Activated naive CD4-positive, alpha-beta T cell treated with Interleukin-2 at 50 U/mL for 16 hours (primary cell): ENCODE data around the gene FARP2.

Experiments
- DNase-seq: peaks from one replicate; pipeline ENCODE4 v3.0.0-alpha.2; 2020

FARP2 gene

DNA sequence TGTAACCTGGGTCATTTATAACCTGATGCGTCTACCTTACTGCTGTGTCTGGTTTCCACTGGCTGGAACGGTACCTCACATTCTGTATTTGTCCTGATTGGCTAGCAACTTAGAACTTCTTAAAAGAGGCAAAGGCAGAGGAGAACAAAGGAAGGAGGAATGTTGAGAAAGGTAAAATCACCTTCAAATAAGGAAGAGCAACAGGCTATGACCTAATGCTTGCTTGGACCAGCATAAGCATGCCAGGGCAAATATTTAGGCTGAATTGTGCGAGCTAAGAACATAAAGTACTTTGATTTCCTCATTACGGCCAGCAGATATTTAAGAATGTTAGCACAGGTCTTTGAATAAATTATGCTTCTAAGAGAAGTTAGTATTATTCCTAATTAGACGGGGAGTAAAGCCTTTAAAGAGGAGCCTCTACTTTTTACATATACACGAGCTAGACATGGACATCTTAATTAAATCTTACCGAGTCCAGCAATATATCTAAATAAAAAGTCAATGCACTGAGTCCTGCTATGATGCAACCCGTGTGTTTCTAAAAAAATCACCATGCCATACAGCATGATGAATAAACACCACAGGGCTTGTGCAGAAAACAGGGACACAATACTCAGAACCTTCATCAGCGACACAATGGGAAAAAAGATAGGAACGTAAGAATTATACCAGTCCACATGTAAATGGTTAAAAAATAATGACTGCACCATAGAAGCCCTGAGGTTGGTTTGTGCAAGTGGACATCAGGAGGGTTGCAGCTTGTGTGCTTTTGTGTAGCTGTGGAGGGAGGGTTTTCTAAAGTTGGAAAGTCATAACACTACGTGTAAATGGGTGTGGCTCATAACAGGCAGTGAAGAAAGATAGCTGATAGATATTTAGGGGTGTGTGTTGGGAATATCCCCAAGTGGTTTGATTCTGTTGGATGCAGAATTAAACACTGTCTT lies 26.1 kb upstream of the FARP2 start:
- DNase-seq: no peak

DNA sequence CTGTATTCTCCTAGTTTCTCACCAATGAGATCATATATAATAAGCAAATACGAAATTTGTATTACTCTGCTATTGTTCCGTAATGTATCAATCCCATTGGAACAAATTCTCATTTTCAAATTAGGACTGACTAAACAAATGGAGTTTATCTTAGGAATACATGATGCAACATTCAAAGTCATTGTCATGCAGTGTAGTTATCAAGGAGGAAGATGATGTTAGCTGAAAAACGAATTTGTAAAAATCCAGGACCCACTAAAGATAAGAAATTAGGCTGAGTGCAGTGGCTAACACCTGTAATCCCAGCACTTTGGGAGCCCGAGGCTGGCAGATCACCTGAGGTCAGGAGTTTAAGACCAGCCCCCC lies 25.5 kb upstream of the FARP2 start:
- DNase-seq: no peak

GRCh38 chr2:241334813-241335212 lies 21.3 kb upstream of the FARP2 start:
- no peak for DNase-seq

- DNase-seq: no peak
Observed at GRCh38 chr2:241339839-241340630, 16.1 kb upstream of the FARP2 start.

GRCh38 chr2:241340631-241341163 lies 15.4 kb upstream of the FARP2 start:
- no peak for DNase-seq

GRCh38 chr2:241344925-241345651 lies 11.0 kb upstream of the FARP2 start:
- no peak for DNase-seq

GRCh38 chr2:241349941-241350340 lies 6.1 kb upstream of the FARP2 start:
- no peak for DNase-seq

DNA sequence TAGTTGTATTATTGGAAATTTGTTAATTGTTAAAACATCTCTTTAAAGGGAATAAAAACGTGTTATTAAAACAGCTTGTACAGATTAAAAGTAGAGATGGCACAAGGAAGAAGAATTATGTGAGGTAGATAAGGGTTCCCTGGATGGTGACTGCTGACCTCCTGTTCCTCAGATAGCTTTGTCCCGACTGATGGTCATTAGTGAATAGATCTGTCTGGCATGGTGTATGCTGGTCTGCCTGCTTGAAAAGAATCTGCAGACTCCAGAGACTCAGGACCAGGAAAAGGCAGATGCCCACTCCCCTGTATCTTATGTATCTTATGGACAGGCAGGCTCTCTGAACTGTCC lies 5.6 kb upstream of the FARP2 start:
- DNase-seq: no peak

DNA sequence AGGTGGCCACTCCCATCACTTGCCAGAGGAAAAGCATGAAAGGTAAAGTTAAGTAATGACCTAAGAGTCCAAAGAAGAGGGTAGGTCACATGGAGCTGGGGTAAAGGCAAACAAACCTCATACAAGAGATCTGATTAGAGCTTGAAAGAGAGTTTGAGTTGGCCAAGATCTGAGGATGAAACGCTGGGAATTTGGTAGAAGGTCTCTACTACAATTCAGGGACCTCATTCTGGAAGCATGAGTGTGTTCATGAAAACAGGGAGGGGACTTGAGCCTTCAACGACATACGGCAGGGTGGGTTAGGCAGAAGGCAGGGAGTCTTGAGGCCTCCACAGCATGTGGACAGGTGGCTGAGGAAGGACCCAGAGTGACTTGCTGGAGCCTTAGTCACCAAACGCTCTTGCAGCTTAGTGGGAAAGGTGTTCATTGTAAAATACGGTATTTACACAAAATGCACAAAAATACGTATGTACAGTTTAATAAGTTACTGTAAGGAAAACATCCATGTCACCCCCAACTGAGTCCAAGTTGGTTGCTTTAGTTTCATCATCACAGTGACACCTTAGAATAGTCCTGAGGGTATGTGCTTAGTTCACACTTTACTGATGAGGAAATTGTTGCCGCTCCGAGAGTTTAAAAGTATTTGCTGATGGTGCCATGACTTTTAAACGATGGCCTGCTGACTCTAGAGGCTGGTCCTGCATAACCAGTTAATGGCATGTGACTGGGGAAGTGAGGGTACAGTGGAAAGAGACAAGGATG lies 5.0 kb upstream of the FARP2 start:
- DNase-seq: no peak

DNA sequence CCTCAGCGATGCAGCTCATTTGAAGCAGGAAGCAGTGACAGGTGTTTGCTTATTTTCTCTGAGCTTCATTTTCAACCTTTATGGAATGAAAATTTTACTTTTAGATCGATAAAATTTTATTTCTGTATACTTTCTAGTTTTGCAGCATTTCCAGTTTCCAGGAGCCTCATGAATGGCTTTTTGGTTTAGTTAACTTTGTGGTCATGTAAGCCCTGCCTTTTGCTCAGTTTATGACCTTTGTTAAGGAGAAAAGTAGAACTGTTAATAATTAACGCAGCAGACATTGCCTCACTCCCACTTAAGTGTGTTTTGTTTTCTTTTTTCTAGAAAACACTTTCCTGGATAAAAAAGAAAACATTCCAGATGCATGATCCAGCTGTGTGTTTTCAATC lies 4.4 kb upstream of the FARP2 start:
- DNase-seq: no peak

- no peak for DNase-seq
Observed at GRCh38 chr2:241352227-241352626, 3.9 kb upstream of the FARP2 start.

GRCh38 chr2:241354668-241355658 lies 1.1 kb upstream of the FARP2 start:
- DNase-seq: peak; percentile 67

GRCh38 chr2:241356871-241357260 lies 781 bp downstream of the FARP2 start:
- no peak for DNase-seq

GRCh38 chr2:241357531-241357930 lies 1.4 kb downstream of the FARP2 start:
- no peak for DNase-seq

DNA sequence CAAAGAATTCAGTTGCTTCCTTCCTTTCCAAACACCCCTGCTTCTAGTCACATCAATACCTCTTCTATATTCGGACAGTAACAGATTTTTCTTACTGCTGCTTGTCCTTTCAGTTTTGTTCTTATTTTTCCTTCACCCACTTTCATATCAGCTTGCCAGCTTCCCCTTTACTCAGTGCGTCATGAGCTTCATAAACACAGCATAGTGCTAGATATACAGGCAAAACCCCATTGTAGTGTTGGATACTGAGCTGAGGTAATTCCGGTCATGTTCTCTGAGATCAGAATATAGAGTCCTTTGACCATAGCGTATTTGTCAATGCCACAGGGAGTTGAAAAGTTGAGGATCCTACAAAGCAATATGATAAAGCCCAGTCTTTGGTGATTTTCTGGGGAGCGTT lies 2.4 kb downstream of the FARP2 start:
- no peak for DNase-seq

DNA sequence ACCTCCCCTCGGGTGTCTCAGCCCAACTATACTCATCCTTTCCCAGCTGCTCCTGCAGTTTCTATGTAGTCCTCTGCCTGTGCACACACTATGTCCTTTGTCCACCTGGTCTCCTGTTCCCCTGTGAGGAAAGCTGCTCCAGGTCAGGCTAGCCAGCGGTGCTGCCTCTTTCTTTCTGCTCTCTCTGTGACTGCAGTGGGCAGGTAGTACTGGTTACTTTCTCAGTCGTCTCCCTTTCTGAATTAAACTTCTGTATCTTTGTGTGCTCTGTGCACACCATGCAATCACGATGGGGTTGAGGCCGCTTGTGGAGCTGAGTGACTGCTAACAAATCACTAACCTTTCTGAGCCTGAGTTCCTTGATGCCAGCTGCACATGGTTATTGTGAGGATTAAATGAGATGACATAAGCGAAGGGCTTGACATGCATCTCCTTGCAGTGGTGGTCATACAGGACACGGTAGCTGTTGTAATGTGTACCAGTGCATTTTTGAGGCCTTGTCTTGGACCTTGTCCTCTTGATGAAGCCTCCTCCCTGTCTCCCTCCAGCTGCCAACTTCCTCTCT lies 3.5 kb downstream of the FARP2 start:
- DNase-seq: no peak

GRCh38 chr2:241363426-241363825 lies 7.3 kb downstream of the FARP2 start:
- DNase-seq: no peak

- DNase-seq: no peak
Observed at GRCh38 chr2:241364781-241365180, 8.7 kb downstream of the FARP2 start.

- no peak for DNase-seq
Observed at GRCh38 chr2:241366678-241367077, 10.6 kb downstream of the FARP2 start.

DNA sequence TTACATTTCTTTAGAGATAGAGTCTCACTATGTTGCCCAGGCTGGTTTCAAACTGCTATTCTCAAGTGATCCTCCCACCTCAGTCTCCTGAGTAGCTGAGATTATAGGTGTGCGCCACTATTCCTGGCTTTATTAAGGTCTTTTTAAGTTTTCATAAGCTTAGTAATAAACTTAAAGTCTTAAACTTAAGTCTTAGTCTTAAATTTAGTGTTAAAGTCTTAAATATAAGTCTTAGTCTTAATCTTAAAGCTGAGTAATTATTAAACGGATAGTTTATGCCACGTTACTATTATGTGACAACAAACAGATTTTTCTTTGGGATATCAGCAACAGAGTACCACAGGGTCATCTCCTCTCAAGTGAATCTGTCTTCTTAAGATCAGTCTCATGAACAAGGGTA lies 12.6 kb downstream of the FARP2 start:
- DNase-seq: no peak
